ENCODE measurements around the gene EOLA1.
A peak's percentile ranks its signal among the peaks of the same experiment; 100 is the strongest.

Gene EOLA1

DNA sequence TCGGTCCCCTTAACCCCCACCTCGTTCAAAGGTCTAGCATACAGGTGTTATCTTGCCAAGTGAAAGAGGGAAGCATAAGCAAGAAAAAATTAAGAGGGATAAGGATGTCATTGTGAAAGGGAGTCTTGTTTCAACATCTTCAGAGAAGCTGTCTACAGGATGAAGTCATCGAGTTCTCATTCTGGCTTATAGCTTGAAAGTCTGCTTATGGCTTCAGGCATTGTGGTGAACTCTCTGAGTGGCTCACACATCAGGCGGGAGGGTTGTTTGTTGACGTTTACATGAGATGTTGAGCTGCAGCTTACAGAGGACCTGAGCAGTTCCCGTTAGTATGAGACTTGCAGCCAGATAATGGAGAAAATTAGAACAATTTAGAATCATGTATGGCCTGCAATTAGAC, 29.9 kb downstream of the EOLA1 start:
- Histone ChIP-seq H3K9me3 (ENCODE audit: control insufficient read depth, insufficient read depth, low read depth, low read length) (no peaks in the 10 kb centered on the region), H3K36me3 (ENCODE audit: control insufficient read depth in 2 of 2, insufficient read depth in 1 of 2, low read length in 2 of 2) (no peaks in the 10 kb centered on the region), H3K27ac (ENCODE audit: extremely low read depth, low read depth, low read length) (no peak overlapping the region), H3K4me1 (ENCODE audit: control insufficient read depth, insufficient read depth, low read length) (peaks cover 16% of the 10 kb centered on the region), H3K4me3 (ENCODE audit: low read depth, low read length) (no peak overlapping the region)
- ChIA-PET CTCF (interaction anchor here (0.7 kb wide), 1 partner anchor 32 kb away, joined by 3 read pairs; no protein-coding TSS in a partner anchor), POLR2A (interaction anchor here (1.2 kb wide), 2 partner anchors 31 to 65 kb away, joined by 5 to 8 read pairs; partner anchors contain the start of genes EOLA1 and IDS)
- TF ChIP-seq ZNF132 (tag by site-specific recombination; IDR thresholded peaks at IDR 0.05; ENCODE audit: borderline replicate concordance) (no peak), ZNF114 (tag by site-specific recombination; IDR thresholded peaks at IDR 0.05) (no peak), ZNF670 (tag by site-specific recombination; IDR thresholded peaks at IDR 0.05; ENCODE audit: low read depth) (no peak), ZNF426 (tag by site-specific recombination; IDR thresholded peaks at IDR 0.05) (no peak), PRDM1 (tag by site-specific recombination; IDR thresholded peaks at IDR 0.05) (peak; percentile 69), ZNF354C (tag by site-specific recombination; IDR thresholded peaks at IDR 0.05; ENCODE audit: borderline replicate concordance, low read depth) (no peak), ZNF677 (tag by site-specific recombination; IDR thresholded peaks at IDR 0.05) (no peak), ZNF629 (tag by site-specific recombination; IDR thresholded peaks at IDR 0.05) (peak; percentile 82), ZFP37 (tag by site-specific recombination; IDR thresholded peaks at IDR 0.05) (no peak), TRIM28 (IDR thresholded peaks at IDR 0.05; ENCODE audit: borderline replicate concordance, low read length) (peak; percentile 97), ZNF335 (tag by site-specific recombination; conservative IDR thresholded peaks at IDR 0.05) (peak; percentile 46; the same call in 1 of the 2 replicates), ZSCAN30 (tag by site-specific recombination; IDR thresholded peaks at IDR 0.05) (no peak), ZNF707 (tag by site-specific recombination; IDR thresholded peaks at IDR 0.05) (no peak), ZNF830 (tag by site-specific recombination; IDR thresholded peaks at IDR 0.05; ENCODE audit: low read depth) (no peak), ZFP69B (tag by site-specific recombination; IDR thresholded peaks at IDR 0.05) (no peak), ZNF184 (tag by site-specific recombination; IDR thresholded peaks at IDR 0.05) (no peak), ATF2 (tag by site-specific recombination; IDR thresholded peaks at IDR 0.05; ENCODE audit: low read depth) (peak; percentile 88), ZNF174 (tag by site-specific recombination; IDR thresholded peaks at IDR 0.05) (no peak), ZEB2 (tag by site-specific recombination; IDR thresholded peaks at IDR 0.05) (peak; percentile 49; the same call in 1 of the 2 replicates), ZNF449 (tag by site-specific recombination; IDR thresholded peaks at IDR 0.05) (no peak), WT1 (tag by site-specific recombination; IDR thresholded peaks at IDR 0.05) (peak; percentile 56; the same call in 1 of the 2 replicates), ZNF341 (tag by site-specific recombination; IDR thresholded peaks at IDR 0.05; ENCODE audit: low read depth) (no peak), ZBTB17 (tag by site-specific recombination; IDR thresholded peaks at IDR 0.05) (peak; percentile 62), HOXD13 (CRISPR knock-in tag; IDR thresholded peaks at IDR 0.05; ENCODE audit: borderline replicate concordance) (no peak), KLF8 (tag by site-specific recombination; IDR thresholded peaks at IDR 0.05) (peak; percentile 37; the same call in 1 of the 2 replicates), RBAK (tag by site-specific recombination; IDR thresholded peaks at IDR 0.05) (no peak), ZNF664 (tag by site-specific recombination; IDR thresholded peaks at IDR 0.05) (peak; percentile 74; the same call in 1 of the 2 replicates), ZNF175 (tag by site-specific recombination; IDR thresholded peaks at IDR 0.05) (no peak), ZNF621 (tag by site-specific recombination; IDR thresholded peaks at IDR 0.05) (no peak), GLIS1 (tag by site-specific recombination; IDR thresholded peaks at IDR 0.05) (no peak), ZNF600 (tag by site-specific recombination; IDR thresholded peaks at IDR 0.05) (peak; percentile 78), ZNF366 (tag by site-specific recombination; conservative IDR thresholded peaks at IDR 0.05) (peak; percentile 55), ZNF747 (tag by site-specific recombination; IDR thresholded peaks at IDR 0.05) (no peak)
- TF ChIP-seq, protein P1, sequence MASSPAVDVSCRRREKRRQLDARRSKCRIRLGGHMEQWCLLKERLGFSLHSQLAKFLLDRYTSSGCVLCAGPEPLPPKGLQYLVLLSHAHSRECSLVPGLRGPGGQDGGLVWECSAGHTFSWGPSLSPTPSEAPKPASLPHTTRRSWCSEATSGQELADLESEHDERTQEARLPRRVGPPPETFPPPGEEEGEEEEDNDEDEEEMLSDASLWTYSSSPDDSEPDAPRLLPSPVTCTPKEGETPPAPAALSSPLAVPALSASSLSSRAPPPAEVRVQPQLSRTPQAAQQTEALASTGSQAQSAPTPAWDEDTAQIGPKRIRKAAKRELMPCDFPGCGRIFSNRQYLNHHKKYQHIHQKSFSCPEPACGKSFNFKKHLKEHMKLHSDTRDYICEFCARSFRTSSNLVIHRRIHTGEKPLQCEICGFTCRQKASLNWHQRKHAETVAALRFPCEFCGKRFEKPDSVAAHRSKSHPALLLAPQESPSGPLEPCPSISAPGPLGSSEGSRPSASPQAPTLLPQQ (tag by site-specific recombination; IDR thresholded peaks at IDR 0.05), result no peak
- TF ChIP-seq, protein P2, sequence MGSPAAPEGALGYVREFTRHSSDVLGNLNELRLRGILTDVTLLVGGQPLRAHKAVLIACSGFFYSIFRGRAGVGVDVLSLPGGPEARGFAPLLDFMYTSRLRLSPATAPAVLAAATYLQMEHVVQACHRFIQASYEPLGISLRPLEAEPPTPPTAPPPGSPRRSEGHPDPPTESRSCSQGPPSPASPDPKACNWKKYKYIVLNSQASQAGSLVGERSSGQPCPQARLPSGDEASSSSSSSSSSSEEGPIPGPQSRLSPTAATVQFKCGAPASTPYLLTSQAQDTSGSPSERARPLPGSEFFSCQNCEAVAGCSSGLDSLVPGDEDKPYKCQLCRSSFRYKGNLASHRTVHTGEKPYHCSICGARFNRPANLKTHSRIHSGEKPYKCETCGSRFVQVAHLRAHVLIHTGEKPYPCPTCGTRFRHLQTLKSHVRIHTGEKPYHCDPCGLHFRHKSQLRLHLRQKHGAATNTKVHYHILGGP (tag by site-specific recombination; IDR thresholded peaks at IDR 0.05), result no peak

Data from HEK293 (cell line).